Mucosa of stomach (tissue), 1 donor: ENCODE results near the gene FGFR2.

Experiments
- H3K27me3 ChIP-seq: one replicate; pipeline ENCODE4 v1.7.0; 2013; ENCODE audit warnings: mild to moderate bottlenecking, low read length; ENCODE audit not compliant: control insufficient read depth, insufficient read depth
- H3K36me3 ChIP-seq: one replicate; pipeline ENCODE4 v1.7.0; 2013; ENCODE audit warnings: low read length; ENCODE audit not compliant: control insufficient read depth, insufficient read depth
- H3K4me1 ChIP-seq: one replicate; pipeline ENCODE4 v1.7.0; 2013; ENCODE audit warnings: mild to moderate bottlenecking, low read length; ENCODE audit not compliant: control insufficient read depth, insufficient read depth
- H3K4me3 ChIP-seq: one replicate; pipeline ENCODE4 v1.7.0; 2013; ENCODE audit warnings: low read length
- H3K9ac ChIP-seq: one replicate; pipeline ENCODE4 v1.7.0; 2013; ENCODE audit warnings: mild to moderate bottlenecking, low read length, moderate library complexity
- H3K9me3 ChIP-seq: one replicate; pipeline ENCODE4 v1.7.0; 2013; ENCODE audit warnings: mild to moderate bottlenecking, low read length, moderate library complexity; ENCODE audit not compliant: control insufficient read depth
- donor health status: Pancreatic carcinoma.

FGFR2 gene

GRCh38 chr10:121598263-121599249 is at the start of gene FGFR2:
Gene FGFR2 (minus strand): TSS chr10:121598444. CDS start chr10:121593817, 4,627 bp downstream.
- no peaks in the 10 kb centered on the region for H3K36me3 ChIP-seq
- H3K4me1 ChIP-seq: peaks cover 17% of the 10 kb centered on the region
- peak within 1 kb of the TSS; percentile 60 for H3K4me3 ChIP-seq
- peak within 1 kb of the TSS; percentile 71 for H3K9ac ChIP-seq
- no peaks in the 10 kb centered on the region for H3K9me3 ChIP-seq
- no peaks in the 10 kb centered on the region for H3K27me3 ChIP-seq

- H3K36me3 ChIP-seq: no peaks in the 10 kb centered on the region
- H3K27me3 ChIP-seq: no peaks in the 10 kb centered on the region
- H3K4me3 ChIP-seq: no peak overlapping the region
- no peak overlapping the region for H3K9ac ChIP-seq
- H3K9me3 ChIP-seq: no peaks in the 10 kb centered on the region
- H3K4me1 ChIP-seq: no peaks in the 10 kb centered on the region
Observed at GRCh38 chr10:121647401-121647800, 49.2 kb upstream of the FGFR2 start.

- Histone ChIP-seq H3K4me1 (no peaks in the 10 kb centered on the region), H3K9ac (no peak overlapping the region), H3K9me3 (no peaks in the 10 kb centered on the region), H3K27me3 (no peaks in the 10 kb centered on the region), H3K4me3 (no peak overlapping the region), H3K36me3 (no peaks in the 10 kb centered on the region)
Observed at GRCh38 chr10:121645696-121646095, 47.5 kb upstream of the FGFR2 start.

GRCh38 chr10:121644501-121644900 is 46.3 kb upstream of the FGFR2 start:
- Histone ChIP-seq H3K9me3 (no peaks in the 10 kb centered on the region), H3K4me3 (no peak overlapping the region), H3K4me1 (no peaks in the 10 kb centered on the region), H3K27me3 (no peaks in the 10 kb centered on the region), H3K9ac (no peak overlapping the region), H3K36me3 (no peaks in the 10 kb centered on the region)

DNA sequence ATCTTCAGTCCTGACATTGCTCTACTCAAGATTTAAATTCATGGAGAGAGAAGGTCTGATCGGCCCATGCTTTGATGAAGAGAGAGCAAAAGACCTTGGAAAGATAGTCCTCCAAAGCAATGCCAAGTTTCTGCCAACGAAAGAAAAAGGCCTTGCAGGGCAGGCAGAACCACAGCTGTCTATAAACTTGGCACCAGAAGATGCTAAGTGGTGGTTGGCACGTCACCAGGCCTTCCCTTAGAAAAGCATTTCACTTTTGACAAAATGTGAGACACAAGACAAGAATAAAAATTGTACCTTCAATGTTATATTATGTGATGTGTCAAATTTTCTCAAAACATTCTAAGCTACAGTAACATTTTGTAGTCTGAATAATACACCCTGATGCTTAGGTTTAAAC is 42.0 kb upstream of the FGFR2 start:
- no peaks in the 10 kb centered on the region for H3K4me1 ChIP-seq
- H3K4me3 ChIP-seq: no peak overlapping the region
- H3K9me3 ChIP-seq: no peaks in the 10 kb centered on the region
- no peaks in the 10 kb centered on the region for H3K36me3 ChIP-seq
- no peak overlapping the region for H3K9ac ChIP-seq
- no peaks in the 10 kb centered on the region for H3K27me3 ChIP-seq

- H3K36me3 ChIP-seq: no peaks in the 10 kb centered on the region
- H3K27me3 ChIP-seq: no peaks in the 10 kb centered on the region
- no peak overlapping the region for H3K4me3 ChIP-seq
- no peaks in the 10 kb centered on the region for H3K4me1 ChIP-seq
- no peaks in the 10 kb centered on the region for H3K9me3 ChIP-seq
- H3K9ac ChIP-seq: no peak overlapping the region
Observed at GRCh38 chr10:121639416-121639815, 41.2 kb upstream of the FGFR2 start.

GRCh38 chr10:121637437-121637836 is 39.2 kb upstream of the FGFR2 start:
- H3K4me1 ChIP-seq: no peaks in the 10 kb centered on the region
- H3K36me3 ChIP-seq: no peaks in the 10 kb centered on the region
- H3K9me3 ChIP-seq: no peaks in the 10 kb centered on the region
- H3K9ac ChIP-seq: no peak overlapping the region
- H3K27me3 ChIP-seq: peaks cover 4% of the 10 kb centered on the region
- no peak overlapping the region for H3K4me3 ChIP-seq

DNA sequence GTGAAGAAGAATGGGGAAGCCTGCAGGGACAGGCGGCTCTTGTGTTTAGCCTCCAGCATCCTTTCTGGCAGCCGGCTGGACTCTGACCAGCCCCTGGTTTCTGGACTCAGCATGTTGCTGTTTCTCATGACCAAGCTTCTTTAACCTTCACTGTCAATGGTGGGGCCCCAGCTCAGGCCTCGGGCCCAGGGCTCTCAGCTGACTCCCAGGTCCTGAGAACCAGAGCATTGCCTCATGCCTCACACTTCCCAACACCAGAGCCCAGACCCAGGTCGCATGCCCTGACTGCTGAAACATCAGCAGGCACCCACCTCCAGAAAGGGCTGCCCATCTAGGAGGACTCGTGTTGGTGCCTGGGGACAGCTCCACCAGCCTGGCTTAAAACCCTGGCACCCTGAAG is 34.8 kb upstream of the FGFR2 start:
- no peak overlapping the region for H3K9ac ChIP-seq
- H3K4me3 ChIP-seq: no peak overlapping the region
- H3K27me3 ChIP-seq: peaks cover 4% of the 10 kb centered on the region
- H3K36me3 ChIP-seq: no peaks in the 10 kb centered on the region
- H3K4me1 ChIP-seq: no peaks in the 10 kb centered on the region
- H3K9me3 ChIP-seq: no peaks in the 10 kb centered on the region

- Histone ChIP-seq H3K4me3 (no peak overlapping the region), H3K9ac (no peak overlapping the region), H3K27me3 (peaks cover 4% of the 10 kb centered on the region), H3K9me3 (no peaks in the 10 kb centered on the region), H3K4me1 (no peaks in the 10 kb centered on the region), H3K36me3 (no peaks in the 10 kb centered on the region)
Observed at GRCh38 chr10:121631365-121632029, 33.3 kb upstream of the FGFR2 start.

GRCh38 chr10:121628859-121629258 is 30.6 kb upstream of the FGFR2 start:
- no peak overlapping the region for H3K9ac ChIP-seq
- peaks cover 9% of the 10 kb centered on the region for H3K4me1 ChIP-seq
- no peaks in the 10 kb centered on the region for H3K9me3 ChIP-seq
- peaks cover 4% of the 10 kb centered on the region for H3K27me3 ChIP-seq
- no peak overlapping the region for H3K4me3 ChIP-seq
- no peaks in the 10 kb centered on the region for H3K36me3 ChIP-seq

DNA sequence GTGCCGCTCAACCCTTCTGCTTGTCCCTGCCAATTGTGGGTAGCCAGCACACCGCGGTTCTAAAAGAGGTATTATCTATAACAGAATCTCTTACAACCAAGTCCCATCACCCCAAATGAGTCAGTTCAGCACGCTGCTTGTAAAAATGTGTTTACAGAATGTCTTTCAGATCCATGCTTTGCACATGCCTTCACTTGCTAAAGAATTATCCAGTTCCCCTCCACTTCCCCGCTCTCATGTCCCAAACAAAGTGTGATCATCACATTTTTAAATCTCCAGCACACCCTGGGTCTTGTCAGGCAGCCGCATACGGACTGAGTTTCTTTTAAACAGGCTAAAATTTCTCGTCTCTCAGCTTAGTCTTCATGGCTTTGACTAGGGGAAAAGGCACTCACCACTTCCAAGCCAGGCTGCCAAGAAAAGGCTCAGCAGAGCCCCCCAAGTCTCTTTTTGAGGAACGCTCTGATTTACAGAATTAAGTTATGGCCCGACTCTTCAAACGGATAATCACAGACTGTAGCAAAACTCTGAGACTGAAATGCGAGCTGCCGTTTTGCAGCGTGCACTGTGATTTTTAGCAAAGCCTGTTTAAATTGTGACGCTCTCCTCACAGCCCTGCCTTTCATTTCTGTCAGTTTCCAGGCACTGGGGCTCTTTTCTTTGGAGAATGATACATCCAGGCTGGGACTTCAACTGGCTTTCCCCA is 29.8 kb upstream of the FGFR2 start:
- H3K36me3 ChIP-seq: no peaks in the 10 kb centered on the region
- peaks cover under 1% of the 10 kb centered on the region for H3K27me3 ChIP-seq
- no peak overlapping the region for H3K9ac ChIP-seq
- H3K9me3 ChIP-seq: no peaks in the 10 kb centered on the region
- H3K4me3 ChIP-seq: no peak overlapping the region
- peaks cover 9% of the 10 kb centered on the region for H3K4me1 ChIP-seq
